Immature natural killer cell (primary cell): ENCODE measurements around the gene NCBP1. TPM values are rescaled to one million over a fixed set of nuclear protein-coding genes. Genes with fewer than 3 reads are reported as not detected.
"Not testable (repeated sequence)": the region's sequence is repeated elsewhere in the genome, so short reads cannot be mapped to it uniquely, and the experiment has no call there.

ENCODE experiments used
- DNase-seq, 3 donors: peaks; one replicate each; pipeline ENCODE4 v3.0.0; 2022; ENCODE audit warnings: mixed read lengths in 1 of 3
- H3K27ac Mint-ChIP-seq, 6 donors: one replicate each; pipeline ENCODE4 v1.8.0; 2020; ENCODE audit warnings: mixed read lengths in 6 of 6, mild to moderate bottlenecking in 5 of 6, inconsistent platforms in 4 of 6, moderate library complexity in 3 of 6
- H3K27me3 Mint-ChIP-seq, 3 donors: one replicate each; pipeline ENCODE4 v1.8.0; 2020 to 2021; ENCODE audit warnings: low read depth in 3 of 3, mild to moderate bottlenecking in 3 of 3, mixed read lengths in 3 of 3, moderate library complexity in 3 of 3, inconsistent platforms in 1 of 3
- H3K36me3 Mint-ChIP-seq, 3 donors: one replicate each; pipeline ENCODE4 v1.8.0; 2020; ENCODE audit warnings: mixed read lengths in 3 of 3, inconsistent platforms in 2 of 3, mild to moderate bottlenecking in 2 of 3
- H3K4me1 Mint-ChIP-seq, 2 donors: one replicate each; pipeline ENCODE4 v1.8.0; 2020; ENCODE audit warnings: inconsistent platforms in 2 of 2, mild to moderate bottlenecking in 2 of 2, mixed read lengths in 2 of 2, moderate library complexity in 1 of 2
- H3K4me3 Mint-ChIP-seq, 5 donors: one replicate each; pipeline ENCODE4 v1.8.0; 2020; ENCODE audit warnings: mild to moderate bottlenecking in 5 of 5, mixed read lengths in 5 of 5, inconsistent platforms in 3 of 5, moderate library complexity in 3 of 5
- H3K9me3 Mint-ChIP-seq, 6 donors: one replicate each; pipeline ENCODE4 v1.8.0; 2020; ENCODE audit warnings: mild to moderate bottlenecking in 6 of 6, mixed read lengths in 6 of 6, inconsistent platforms in 4 of 6, moderate library complexity in 3 of 6
- polyA plus RNA-seq, 3 donors: library from polyadenylated mRNA; unstranded; fragments of 300-500 nt; fragmentation: Illumina TruSeq; gene quantifications; one replicate each; pipeline ENCODE4 v1.2.3, GENCODE V29; 2021

The NCBP1 gene, protein sequence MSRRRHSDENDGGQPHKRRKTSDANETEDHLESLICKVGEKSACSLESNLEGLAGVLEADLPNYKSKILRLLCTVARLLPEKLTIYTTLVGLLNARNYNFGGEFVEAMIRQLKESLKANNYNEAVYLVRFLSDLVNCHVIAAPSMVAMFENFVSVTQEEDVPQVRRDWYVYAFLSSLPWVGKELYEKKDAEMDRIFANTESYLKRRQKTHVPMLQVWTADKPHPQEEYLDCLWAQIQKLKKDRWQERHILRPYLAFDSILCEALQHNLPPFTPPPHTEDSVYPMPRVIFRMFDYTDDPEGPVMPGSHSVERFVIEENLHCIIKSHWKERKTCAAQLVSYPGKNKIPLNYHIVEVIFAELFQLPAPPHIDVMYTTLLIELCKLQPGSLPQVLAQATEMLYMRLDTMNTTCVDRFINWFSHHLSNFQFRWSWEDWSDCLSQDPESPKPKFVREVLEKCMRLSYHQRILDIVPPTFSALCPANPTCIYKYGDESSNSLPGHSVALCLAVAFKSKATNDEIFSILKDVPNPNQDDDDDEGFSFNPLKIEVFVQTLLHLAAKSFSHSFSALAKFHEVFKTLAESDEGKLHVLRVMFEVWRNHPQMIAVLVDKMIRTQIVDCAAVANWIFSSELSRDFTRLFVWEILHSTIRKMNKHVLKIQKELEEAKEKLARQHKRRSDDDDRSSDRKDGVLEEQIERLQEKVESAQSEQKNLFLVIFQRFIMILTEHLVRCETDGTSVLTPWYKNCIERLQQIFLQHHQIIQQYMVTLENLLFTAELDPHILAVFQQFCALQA
- 10 to 100 TPM; 11.0 to 15.8 (median 12.8) TPM for polyA plus RNA-seq

GRCh38 chr9:97632985-97633858, at the start of gene NCBP1, which contains the start of gene TSTD2:
Gene NCBP1 (plus strand): TSS chr9:97633821. CDS start chr9:97633882, 61 bp downstream.
Gene TSTD2 (minus strand): TSS chr9:97633368. CDS start chr9:97627562, 5,806 bp downstream.
- peaks cover 3 to 16% (median 6%) of the 10 kb centered on the region in 3 donors for H3K27me3 Mint-ChIP-seq
- H3K4me1 Mint-ChIP-seq: peaks cover 44 to 69% of the 10 kb centered on the region in 2 donors
- H3K9me3 Mint-ChIP-seq: no peaks in the 10 kb centered on the region
- peak; percentile 97 to 98 (median 98) for DNase-seq
- H3K4me3 Mint-ChIP-seq: peak within 1 kb of the TSS; percentile 95 to 100 (median 98)
- H3K36me3 Mint-ChIP-seq: no peaks in the 10 kb centered on the region
- peak within 1 kb of the TSS; percentile 99 to 100 (median 100) for H3K27ac Mint-ChIP-seq

DNA sequence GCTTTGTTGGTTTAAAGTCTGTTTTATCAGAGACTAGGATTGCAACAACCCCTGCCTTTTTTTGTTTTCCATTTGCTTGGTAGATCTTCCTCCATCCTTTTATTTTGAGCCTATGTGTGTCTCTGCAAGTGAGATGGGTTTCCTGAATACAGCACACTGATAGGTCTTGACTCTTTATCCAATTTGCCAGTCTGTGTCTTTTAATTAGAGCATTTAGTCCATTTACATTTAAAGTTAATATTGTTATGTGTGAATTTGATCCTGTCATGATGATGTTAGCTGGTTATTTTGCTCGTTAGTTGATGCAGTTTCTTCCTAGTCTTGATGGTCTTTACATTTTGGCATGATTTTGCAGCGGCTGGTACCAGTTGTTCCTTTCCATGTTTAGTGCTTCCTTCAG, 48.8 kb upstream of the NCBP1 start:
- Mint-ChIP-seq H3K36me3 (peaks cover 8 to 13% (median 9%) of the 10 kb centered on the region in 3 donors), H3K9me3 (peaks cover 0 to 12% (median 0%) of the 10 kb centered on the region in 6 donors)
- DNase-seq, H3K27me3 Mint-ChIP-seq, H3K27ac Mint-ChIP-seq, H3K4me3 Mint-ChIP-seq, H3K4me1 Mint-ChIP-seq: not testable (repeated sequence)

- H3K4me3 Mint-ChIP-seq, H3K27ac Mint-ChIP-seq, H3K4me1 Mint-ChIP-seq, DNase-seq: not testable (repeated sequence)
- Mint-ChIP-seq H3K36me3 (peaks cover 8 to 17% (median 9%) of the 10 kb centered on the region in 3 donors), H3K9me3 (peaks cover 0 to 12% (median 0%) of the 10 kb centered on the region in 6 donors), H3K27me3 (peaks cover 0 to 14% (median 3%) of the 10 kb centered on the region in 3 donors)
Measured at GRCh38 chr9:97586909-97587308, 46.7 kb upstream of the NCBP1 start.

GRCh38 chr9:97591535-97591934, 42.1 kb upstream of the NCBP1 start:
- Mint-ChIP-seq H3K27ac (no peak overlapping the region), H3K27me3 (peaks cover 0 to 17% (median 3%) of the 10 kb centered on the region in 3 donors), H3K4me1 (no peaks in the 10 kb centered on the region), H3K9me3 (peaks cover 0 to 8% (median 0%) of the 10 kb centered on the region in 6 donors), H3K36me3 (peaks cover 8 to 17% (median 9%) of the 10 kb centered on the region in 3 donors), H3K4me3 (no peak overlapping the region)
- DNase-seq: no peak

GRCh38 chr9:97592126-97592525, 41.5 kb upstream of the NCBP1 start:
- H3K36me3 Mint-ChIP-seq: peaks cover 5 to 14% (median 8%) of the 10 kb centered on the region in 3 donors

DNA sequence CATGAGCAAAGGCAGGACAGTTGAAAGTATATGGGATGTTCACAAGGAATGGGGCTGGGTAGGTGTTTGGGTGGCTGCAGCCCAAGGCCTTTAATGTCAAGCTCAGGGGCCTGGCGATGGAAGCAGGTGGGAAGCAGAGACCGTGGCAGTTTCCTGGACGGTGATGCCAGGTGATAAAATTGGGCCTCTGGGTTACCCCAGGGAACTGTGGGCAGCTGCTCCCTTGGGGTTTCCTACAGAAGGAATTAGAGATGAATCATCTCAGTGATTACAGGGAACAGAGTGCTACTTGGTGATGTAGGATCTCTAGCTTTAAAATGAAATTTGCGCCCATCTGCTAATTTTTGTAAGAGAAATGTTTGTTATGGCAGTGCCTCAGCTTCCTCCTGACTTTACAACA, 39.7 kb upstream of the NCBP1 start:
- H3K27ac Mint-ChIP-seq: peak overlapping the region in 1 of 6 donors; percentile 8
- H3K27me3 Mint-ChIP-seq: peaks cover 0 to 12% (median 3%) of the 10 kb centered on the region in 3 donors

More at GRCh38 chr9:97592126-97592525, 41.5 kb upstream of the NCBP1 start:
- peaks cover 0 to 4% (median 0%) of the 10 kb centered on the region in 6 donors for H3K9me3 Mint-ChIP-seq
- H3K27me3 Mint-ChIP-seq: peaks cover 0 to 13% (median 3%) of the 10 kb centered on the region in 3 donors
- no peak overlapping the region for H3K4me3 Mint-ChIP-seq
- no peak for DNase-seq
- H3K4me1 Mint-ChIP-seq: no peaks in the 10 kb centered on the region
- no peak overlapping the region for H3K27ac Mint-ChIP-seq

GRCh38 chr9:97594381-97594921, 39.2 kb upstream of the NCBP1 start:
- Mint-ChIP-seq H3K36me3 (peaks cover 0 to 8% (median 2%) of the 10 kb centered on the region in 3 donors), H3K27me3 (peaks cover 0 to 12% (median 3%) of the 10 kb centered on the region in 3 donors), H3K9me3 (no peaks in the 10 kb centered on the region), H3K4me1 (peaks cover 8% of the 10 kb centered on the region in 2 donors), H3K4me3 (no peak overlapping the region), H3K27ac (no peak overlapping the region)
- no peak for DNase-seq

More for the DNA sequence above, 39.7 kb upstream of the NCBP1 start:
- Mint-ChIP-seq H3K4me1 (peaks cover 8% of the 10 kb centered on the region in 2 donors), H3K36me3 (peaks cover 0 to 8% (median 2%) of the 10 kb centered on the region in 3 donors), H3K9me3 (no peaks in the 10 kb centered on the region), H3K4me3 (no peak overlapping the region)
- no peak for DNase-seq

- no peak overlapping the region for H3K4me3 Mint-ChIP-seq
- no peak for DNase-seq
- H3K27me3 Mint-ChIP-seq: peaks cover 0 to 3% (median 0%) of the 10 kb centered on the region in 3 donors
- peaks cover 8% of the 10 kb centered on the region in 2 donors for H3K4me1 Mint-ChIP-seq
- no peaks in the 10 kb centered on the region for H3K9me3 Mint-ChIP-seq
- no peak overlapping the region for H3K27ac Mint-ChIP-seq
- H3K36me3 Mint-ChIP-seq: peaks cover 13 to 19% (median 14%) of the 10 kb centered on the region in 3 donors
Measured at GRCh38 chr9:97596906-97597305, 36.7 kb upstream of the NCBP1 start.

GRCh38 chr9:97598461-97599288, 34.9 kb upstream of the NCBP1 start:
- peaks cover 8% of the 10 kb centered on the region in 2 donors for H3K4me1 Mint-ChIP-seq
- peak; percentile 59 to 68 (median 66) for DNase-seq
- peaks cover 0 to 2% (median 0%) of the 10 kb centered on the region in 3 donors for H3K27me3 Mint-ChIP-seq
- H3K9me3 Mint-ChIP-seq: no peaks in the 10 kb centered on the region
- peaks cover 20 to 31% (median 25%) of the 10 kb centered on the region in 3 donors for H3K36me3 Mint-ChIP-seq
- H3K27ac Mint-ChIP-seq: peak overlapping the region in 5 of 6 donors; percentile 38 to 66 (median 60)
- peak overlapping the region; percentile 36 to 71 (median 64) for H3K4me3 Mint-ChIP-seq

DNA sequence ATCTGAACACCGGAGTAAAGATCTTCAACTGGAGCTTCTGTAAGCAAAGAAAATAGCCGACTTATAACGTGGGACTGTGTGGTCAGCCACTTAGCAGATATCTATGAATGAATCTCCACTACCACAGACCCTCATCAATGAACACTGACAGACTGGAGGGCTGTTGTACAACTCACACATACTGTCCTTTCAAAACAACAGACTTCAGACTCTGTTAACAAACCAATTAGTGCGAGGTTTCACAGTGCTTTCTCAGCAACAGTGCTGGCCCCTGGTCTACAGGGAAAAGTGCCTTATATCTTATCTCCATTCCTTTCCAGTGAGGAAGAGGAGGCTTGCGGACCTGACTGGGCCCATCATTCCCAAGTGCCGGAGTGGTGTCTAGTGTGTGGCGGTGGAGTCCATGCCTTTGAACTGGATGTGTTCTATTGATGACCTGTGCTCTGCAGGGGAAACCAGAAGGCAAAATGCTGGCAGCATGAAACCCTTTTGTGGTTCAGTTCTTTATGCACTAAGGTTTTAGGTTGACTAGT, 34.2 kb upstream of the NCBP1 start:
- H3K4me3 Mint-ChIP-seq: no peak overlapping the region
- no peak for DNase-seq
- H3K27ac Mint-ChIP-seq: no peak overlapping the region
- H3K36me3 Mint-ChIP-seq: peaks cover 20 to 31% (median 25%) of the 10 kb centered on the region in 3 donors
- peaks cover 8% of the 10 kb centered on the region in 2 donors for H3K4me1 Mint-ChIP-seq
- peaks cover 0 to 2% (median 0%) of the 10 kb centered on the region in 3 donors for H3K27me3 Mint-ChIP-seq
- H3K9me3 Mint-ChIP-seq: no peaks in the 10 kb centered on the region

DNA sequence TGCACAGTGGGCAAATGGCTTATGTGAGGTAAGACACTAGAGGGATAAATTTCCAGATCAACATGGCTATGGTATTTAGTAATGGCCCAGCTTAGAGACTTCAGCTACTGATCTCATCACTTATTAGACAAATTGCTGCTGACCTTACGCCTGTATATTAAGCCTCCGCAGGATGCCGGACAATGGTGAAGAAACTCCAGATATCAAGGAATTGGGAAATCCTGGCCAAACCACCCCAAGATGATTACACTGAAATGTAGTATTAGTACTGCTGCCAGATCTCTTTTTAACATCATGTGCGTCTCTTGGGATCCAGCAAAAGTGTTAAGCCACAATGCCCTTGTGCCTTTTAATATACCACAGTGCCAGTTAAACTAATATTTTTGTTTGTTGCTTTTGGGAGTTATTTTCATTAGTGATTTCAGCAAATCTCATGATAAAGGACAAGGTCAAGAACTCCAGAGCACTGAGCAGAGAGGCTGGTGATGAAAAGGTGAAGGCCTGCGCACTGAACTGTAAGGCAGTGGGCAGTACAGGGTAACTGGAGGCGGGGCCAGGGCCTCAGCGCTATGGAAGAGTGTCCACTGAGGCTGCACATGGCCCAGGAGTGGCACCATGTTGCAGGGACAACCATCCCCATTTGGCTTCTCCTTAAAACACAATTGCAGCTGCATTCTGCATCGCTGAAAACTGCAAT, 32.9 kb upstream of the NCBP1 start:
- Mint-ChIP-seq H3K27ac (no peak overlapping the region), H3K36me3 (peaks cover 20 to 39% (median 25%) of the 10 kb centered on the region in 3 donors), H3K4me3 (no peak overlapping the region), H3K27me3 (peaks cover 0 to 2% (median 0%) of the 10 kb centered on the region in 3 donors), H3K4me1 (peaks cover 8% of the 10 kb centered on the region in 2 donors), H3K9me3 (no peaks in the 10 kb centered on the region)
- no peak for DNase-seq
